ENCODE measurements around the gene DLG2.
"Not testable (repeated sequence)": the region's sequence is repeated elsewhere in the genome, so short reads cannot be mapped to it uniquely, and the experiment has no call there.

Gene DLG2

DNA sequence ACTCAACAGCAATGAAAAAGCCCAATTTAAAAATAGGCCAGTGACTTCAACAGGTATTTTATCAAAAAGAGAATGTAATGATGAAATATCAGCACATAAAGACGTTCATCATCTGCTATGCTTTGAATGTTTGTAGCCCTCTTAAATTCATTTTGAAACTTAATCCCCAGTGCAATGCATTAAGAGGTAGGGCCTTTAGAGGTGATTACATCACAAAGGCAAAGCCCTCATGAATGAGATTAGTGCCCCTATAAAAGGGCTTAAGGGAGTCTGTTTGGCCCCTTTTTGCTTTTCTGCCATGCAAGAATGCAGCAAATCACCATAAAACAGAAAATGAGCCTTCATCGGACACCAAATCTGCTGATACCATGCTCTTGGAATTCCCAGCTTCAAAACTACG, 637.0 kb downstream of the DLG2 start:
- no peak for DNase-seq (ENCODE audit: low read depth)

DNA sequence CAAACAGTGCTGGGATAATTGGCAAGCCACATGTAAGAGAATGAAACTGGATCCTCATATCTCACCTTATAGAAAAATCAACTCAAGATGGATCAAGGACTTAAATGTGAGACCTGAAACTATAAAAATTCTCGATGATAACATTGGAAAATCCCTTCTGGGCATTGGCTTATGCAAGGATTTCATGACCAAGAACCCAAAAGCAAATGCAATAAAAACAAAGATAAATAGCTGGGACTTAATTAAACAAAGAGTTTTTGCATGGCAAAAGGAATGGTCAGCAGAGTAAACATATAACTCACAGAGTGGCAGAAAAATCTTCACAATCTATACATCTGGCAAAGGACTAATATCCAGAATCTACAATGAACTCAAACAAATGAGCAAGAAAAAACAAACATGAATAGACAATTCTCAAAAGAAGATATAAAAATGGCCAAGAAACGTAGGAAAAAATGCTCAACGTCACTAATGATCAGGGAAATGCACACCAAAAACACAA, 639.4 kb downstream of the DLG2 start:
- not testable (repeated sequence) for DNase-seq (ENCODE audit: low read depth)

DNA sequence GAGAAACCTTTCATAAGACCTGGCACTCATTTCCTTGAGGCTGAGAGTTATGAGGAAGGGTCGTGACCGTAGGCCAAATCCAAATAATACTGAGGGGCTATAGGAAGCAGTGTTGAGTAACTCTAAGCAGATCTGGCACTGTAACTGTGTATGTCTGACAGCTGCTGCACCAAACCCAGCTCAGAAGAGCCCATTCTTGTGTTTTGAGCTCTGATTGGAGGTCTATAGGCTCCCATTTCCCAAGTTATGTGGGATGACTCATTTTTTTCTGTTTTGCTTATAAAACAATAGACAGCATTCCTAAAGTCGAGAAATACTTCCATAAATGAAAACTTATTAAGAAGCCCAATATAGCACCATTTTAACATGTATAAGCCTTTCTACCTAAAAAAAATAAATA, 645.8 kb downstream of the DLG2 start:
- no peak for DNase-seq (ENCODE audit: low read depth)

DNA sequence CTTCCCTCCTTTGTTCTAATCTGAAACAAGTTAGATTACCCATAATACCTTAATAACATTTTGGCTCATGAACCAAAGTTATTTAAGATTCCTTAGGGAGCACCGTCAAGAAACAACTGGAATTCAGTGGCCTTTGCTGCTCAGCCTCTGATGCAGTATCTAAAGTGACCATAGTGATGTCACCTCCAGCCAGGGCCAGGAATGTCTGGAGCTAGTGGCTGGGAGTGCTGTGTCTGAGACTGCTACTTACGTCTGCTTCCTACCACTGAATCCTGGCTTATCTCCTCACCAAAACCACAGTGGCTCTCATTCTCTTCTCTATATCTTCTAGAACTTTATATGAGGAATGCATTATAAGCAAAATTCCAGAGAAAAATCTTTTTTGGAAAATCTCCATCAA, 658.0 kb downstream of the DLG2 start:
- no peak for DNase-seq (ENCODE audit: low read depth)

DNA sequence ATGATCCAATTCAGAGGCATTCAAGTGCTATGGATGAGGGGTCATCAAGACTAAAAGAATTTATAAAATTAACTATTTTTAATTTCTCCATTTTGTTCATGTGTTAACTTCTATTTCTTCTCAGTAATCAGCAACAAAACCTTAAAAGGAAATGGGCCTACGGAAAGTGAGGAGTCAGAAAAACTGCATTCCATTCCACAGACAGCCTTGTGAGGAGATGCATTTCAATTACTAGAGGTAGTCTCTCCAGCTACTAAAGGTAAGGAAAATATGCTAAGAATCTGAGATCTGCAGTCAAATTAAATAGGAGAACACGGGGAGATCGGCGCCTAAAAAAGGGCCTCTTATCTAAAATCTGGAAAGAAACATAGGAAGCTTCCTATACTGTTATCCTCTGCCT, 661.7 kb downstream of the DLG2 start:
- DNase-seq (ENCODE audit: low read depth), result no peak

DNA sequence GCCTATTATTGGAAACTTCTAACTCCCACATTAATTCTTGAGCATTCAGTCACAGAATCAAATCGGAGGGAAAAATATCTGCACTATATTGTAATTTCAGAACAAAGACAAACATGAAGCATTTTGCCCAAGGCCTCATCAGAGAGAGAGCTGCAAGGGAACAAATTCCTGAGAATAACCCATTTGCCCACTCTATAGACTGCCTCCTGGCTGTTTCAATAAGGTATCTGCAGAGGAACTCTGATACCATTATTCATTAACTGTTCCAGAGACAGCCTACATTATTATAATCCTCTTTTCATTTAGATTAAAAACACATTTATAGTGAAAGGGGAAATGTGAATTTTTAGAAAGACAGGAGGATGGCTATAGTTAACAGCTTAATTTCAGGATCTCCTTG, 663.9 kb downstream of the DLG2 start:
- DNase-seq (ENCODE audit: low read depth), result no peak

DNA sequence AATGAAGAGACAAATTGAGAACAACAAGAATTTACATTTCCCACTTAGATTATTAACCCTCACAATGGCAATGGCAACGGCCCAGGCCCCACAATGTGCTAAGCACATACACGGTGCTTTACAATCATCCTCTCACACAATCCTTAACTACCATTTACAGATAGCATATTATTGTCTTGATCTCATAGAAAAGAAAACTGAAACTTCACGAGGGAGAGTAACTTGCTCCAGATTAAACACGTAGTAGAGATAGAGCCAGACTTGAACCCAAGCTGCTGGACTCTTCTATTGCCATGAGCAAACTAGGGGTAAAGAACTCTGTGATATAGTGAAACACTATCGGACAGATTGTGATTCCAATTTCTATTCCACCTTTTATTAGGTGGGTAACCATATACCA, 665.1 kb downstream of the DLG2 start:
- DNase-seq (ENCODE audit: low read depth), result no peak

DNA sequence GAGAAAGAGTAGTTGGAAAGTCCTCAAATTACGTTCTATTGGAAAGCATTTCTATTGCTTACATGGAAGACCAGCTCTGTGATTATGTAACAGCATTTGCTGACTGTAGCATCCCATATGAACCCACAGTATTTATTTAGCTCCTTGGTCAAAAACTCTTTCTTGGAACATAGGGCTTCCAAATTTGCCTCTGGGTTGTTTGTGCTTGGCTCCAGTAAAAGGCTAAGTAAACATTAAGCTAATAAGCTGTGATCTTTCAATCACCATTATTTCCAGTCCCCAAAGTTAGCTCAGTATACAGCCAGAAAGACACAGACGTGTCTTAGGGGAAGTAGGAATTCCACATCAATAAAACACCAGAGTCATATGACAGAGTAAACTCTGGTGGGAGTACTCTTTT, 668.8 kb downstream of the DLG2 start:
- no peak for DNase-seq (ENCODE audit: low read depth)

DNA sequence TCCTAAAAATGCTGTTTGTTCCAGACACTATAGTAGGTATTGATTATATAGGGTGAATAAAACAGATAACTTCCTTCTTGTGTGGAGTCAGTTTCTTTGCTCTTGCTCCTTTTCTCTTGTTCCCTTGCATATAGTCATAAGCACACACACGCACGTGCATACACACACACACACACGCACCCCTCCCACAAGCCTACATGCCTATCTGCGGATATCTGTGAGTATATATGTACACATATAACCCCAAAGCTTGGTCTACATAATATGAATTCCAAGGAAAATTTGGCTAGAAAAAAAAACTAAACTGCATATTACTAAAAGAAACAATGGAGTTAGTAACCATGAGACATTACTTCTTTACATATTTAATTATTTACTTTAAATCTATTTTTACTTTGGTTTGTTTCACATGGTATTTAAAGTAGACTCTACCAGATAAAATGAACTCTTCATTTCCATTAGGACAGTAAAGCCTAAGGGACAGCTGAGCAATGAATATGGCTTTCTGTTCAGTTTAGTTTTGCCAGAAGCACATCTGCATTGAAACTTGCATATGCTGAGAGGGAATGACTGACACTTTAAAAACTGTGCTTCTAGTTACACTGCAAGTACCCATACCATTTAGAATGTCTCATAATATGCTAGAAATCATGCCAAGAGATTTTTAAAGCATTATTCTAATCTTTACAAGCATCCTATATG, 676.4 kb downstream of the DLG2 start:
- DNase-seq (ENCODE audit: low read depth), result no peak

DNA sequence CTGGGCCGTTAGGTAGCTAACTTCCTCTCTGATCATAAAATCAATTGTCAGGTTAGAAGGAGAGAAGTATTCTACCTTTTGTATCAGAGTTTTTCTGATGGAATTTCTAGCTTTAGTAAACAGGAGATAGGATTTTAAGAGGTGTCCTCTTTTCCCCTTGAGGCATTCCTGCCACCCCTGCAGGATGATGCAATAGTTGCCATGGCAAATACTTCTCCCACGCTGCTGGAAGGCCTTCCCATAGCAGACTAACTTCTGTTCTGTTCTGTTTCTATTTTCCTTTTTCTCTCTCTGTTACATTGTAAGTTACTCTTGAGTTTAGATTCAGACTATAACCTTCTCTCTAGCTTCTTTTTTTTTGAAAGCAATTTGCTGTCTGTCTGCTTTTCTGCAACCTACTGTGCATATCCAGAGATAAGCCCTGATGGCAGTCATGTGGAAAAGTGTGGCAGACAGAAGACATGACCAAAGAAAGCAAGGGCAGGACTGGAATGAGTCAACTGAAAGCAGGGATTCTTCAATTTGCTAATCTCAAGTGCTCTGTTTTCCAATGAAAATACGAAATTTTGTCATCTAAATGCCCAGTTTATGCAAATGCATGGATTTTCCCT, 679.1 kb downstream of the DLG2 start:
- DNase-seq (ENCODE audit: low read depth), result no peak

DNA sequence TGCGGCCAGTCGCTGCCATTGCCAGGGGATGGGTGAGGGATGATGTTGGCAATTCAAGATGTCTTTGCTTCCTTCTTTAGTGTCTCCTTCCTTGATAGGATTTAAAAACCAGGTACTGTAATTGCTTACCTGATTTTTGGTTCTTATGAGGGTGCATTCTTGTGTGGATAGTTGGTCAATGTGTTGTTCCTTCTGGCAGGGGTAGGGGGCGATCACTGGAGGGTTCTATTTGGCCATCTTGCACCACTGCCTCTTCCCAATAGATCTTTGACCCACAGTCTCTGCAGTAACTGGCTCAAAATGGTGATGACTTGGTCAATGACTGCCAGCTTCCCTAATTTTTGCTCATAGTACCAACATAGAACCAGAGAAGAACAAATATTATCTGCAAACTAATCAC, 680.1 kb downstream of the DLG2 start:
- no peak for DNase-seq (ENCODE audit: low read depth)

DNA sequence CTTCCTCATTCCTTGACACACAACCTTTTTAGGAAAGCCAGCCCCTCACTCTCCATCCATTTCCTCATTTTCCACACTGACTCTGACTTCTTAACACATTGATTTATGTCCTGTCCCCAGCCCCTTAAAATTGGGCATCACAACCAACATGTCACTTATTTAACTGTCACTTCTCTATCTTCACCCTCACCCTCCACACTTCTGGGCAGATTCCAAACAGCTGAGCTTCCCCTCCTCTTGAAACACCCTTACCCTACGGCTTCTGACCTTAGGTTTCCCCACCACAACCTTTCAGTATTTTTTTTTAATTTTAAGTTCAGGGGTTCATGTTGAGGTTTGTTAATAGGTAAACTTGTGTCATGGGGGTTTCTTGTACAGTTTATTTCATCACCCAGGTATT, 696.3 kb downstream of the DLG2 start:
- no peak for DNase-seq (ENCODE audit: low read depth)

DNA sequence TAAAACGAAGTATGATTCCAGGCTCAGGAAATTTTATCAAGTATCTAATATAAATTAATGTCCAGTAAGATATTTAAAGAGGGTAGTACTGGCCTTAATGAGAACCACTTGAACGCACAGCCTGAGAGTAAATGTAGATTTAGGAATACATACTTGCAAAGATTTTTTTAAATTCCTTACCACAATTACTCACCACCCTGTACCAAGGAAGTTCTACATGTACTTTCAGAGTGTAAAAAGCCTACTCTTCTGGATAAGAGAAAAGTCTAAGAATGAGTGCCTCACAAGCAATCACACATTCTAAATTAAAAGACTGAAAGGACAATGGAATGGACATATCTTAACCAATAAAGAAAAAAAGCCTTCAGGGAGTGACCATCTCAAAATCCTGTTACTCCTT, 697.4 kb downstream of the DLG2 start:
- DNase-seq (ENCODE audit: low read depth), result no peak

DNA sequence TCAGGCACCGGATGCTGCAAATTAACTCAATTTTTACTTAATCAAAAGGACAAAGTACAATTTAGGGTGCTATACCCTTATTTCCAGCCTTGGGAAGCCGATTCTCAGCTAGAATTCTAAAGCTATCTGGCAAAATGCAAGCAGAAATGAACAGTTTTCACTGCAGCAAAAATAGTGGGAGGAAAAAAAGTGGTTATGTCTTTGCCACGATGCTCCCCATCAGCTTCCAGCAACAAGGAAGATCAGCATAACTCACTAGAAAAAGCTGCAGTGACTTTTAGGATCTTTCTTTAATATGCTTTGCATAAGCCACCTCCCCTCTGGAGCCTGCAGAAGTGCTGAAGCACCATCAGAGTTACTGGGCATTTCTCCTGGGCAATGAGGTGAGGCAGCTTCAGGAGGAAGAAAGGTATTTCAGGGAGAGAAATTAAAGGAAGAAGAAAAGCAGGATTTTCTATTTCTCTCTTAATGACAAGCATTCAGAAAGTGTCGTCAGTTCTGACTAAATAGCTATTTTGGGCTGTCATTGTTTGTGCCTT, 702.9 kb downstream of the DLG2 start:
- no peak for DNase-seq (ENCODE audit: low read depth)

DNA sequence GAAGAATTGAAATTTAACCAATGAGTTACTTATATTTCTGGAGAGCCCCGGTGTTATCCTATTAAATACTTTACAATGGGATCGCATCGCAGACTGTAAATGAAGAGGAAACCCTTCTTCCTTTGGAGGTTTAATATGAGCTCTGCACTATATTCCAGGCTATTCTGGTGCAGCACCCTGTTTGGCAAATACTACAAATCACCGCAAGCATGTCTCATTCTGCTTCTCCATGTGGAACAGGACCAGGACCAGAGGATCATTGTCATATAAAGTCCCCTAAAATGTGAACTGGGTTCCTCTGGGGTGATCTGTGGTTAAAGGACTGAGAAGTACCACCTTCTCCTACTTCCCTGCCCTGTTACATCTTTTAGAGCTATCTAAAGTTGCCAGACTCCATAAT, 703.7 kb downstream of the DLG2 start:
- DNase-seq (ENCODE audit: low read depth), result no peak

DNA sequence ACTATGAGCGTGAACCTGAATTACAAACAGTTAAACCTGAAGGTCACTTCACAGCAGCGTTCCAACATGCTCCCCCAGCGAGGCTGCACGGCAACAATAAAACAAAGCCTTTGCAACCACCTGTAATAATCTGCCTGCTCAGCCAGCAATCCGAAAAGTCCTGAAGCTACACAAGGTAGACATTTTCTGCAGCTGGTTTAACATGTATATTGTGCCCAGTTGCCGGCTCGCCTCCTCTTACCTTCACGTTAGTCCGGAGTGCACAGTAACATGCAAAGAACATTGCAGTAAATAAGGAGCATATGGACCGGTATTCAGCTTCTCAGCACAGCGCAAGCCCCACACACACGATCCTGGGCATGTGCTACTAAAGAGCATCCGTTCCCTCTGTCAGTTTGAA, 704.3 kb downstream of the DLG2 start:
- no peak for DNase-seq (ENCODE audit: low read depth)

DNA sequence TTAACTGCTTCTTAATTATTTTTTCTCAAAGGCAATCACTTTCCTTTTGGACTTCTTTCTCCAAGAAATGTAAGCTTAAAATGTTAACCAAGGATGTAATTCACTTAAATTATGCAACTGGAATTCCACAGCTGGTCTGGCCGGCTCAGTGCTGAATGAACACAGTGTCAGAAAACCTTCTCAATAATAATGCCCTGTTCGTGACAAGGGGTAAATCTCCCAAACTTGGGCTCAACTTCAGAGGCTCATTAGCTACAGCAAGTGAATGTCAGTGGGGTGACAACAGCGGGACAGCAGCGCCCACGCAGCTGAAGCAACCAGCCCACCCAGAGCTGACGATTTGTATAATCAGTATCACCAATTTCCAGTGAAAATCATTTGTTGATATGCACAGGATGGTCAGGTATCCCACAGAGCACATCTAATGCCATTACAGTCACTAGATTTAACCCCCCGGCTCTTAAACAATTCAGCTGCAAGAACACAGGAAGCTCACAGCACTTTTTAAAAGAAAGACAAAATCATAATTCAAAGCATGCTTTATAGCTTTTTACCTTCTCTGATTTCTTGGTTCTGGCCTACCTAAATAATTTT, 704.8 kb downstream of the DLG2 start:
- no peak for DNase-seq (ENCODE audit: low read depth)

DNA sequence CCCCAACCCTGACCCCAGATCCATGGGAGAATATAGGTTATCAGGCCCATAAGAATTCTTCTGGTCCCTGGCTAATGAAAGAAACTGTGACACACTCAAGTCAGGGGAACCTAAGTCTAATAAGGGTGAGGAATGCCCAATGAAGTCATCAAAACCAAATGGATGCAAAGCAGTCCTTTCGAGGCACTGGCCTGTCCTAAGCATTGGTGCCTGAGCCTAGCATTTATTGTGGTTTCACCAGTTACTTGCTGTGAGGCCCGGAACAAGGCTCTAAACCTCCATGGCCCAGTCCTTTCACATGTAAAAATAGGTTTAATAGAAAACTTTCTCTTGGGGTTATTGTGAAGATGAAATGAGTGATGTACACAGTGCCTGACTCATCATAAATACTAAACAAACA, 712.6 kb downstream of the DLG2 start:
- DNase-seq (ENCODE audit: low read depth), result no peak

DNA sequence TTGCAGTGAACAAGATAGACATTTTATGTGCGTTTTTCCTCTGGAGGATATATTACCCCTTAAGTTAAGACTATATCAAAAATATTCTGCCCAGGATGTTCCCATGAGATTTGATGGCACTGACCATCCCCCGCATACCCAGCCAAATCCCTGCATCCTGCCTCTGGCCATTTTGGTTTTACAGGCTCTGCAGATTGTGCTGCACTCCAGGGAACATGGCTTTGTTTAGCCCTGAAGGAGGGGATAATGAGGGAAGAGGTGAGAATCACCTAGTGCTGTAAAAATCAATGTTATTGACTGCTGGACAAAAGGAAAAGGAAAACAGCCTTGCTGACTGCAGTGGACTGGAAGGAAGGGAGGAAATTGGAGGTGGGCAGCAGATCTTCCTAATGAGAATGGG, 717.4 kb downstream of the DLG2 start:
- no peak for DNase-seq (ENCODE audit: low read depth)

DNA sequence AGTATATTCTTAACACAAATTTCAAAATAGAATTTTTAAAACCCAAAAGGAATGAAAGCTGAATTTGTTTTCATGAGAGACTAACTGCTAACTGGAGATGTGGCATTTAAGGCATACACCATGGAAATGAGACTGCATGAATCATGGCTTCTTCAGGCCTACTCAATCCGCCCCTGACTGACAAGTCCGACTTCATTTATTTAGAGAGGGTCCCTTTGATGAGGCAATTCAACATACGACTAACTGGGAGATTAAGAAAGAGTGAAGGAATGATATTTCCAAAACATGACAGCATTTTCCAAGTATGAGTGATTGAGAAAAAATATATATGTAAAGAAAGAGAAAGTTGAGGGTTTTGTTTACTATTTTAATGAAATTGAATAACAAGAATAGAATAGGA, 720.1 kb downstream of the DLG2 start:
- DNase-seq (ENCODE audit: low read depth), result no peak

DNA sequence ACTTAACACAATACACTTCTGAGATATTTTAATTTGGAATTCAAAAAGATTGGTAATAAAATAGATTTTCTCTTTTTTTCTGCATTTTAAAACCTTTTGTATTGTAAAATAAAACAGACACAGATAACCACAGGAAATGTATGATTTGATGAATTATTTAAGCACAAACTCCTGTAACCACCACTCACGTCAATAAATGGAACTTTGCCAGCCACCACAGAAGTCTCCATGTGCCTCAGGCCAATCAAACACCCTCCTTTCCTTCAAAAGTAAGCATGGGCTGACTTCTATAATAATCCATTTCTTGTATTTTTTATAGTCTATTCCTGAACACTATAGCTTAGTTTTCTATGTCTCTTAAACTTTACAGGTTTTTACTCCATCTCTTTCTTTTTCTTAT, 721.7 kb downstream of the DLG2 start:
- no peak for DNase-seq (ENCODE audit: low read depth)

DNA sequence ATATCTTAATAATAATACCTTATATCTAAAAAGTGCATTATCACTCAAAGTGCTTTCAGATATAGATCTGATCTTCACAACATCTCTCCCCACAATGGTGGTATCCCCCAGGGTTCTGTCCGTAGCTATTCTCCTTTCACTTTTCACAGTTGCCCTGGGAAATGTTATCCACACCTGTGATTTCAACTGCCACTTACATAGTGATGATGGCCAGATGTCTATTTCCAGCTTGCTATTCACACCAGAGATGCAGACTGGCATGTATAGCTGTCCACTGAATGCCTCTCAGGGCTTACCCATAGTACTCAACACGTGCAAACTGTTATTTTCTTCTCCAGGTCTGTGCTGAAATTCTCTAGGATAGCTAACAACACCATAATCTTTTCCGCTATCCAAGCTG, 724.7 kb downstream of the DLG2 start:
- DNase-seq (ENCODE audit: low read depth), result no peak

DNA sequence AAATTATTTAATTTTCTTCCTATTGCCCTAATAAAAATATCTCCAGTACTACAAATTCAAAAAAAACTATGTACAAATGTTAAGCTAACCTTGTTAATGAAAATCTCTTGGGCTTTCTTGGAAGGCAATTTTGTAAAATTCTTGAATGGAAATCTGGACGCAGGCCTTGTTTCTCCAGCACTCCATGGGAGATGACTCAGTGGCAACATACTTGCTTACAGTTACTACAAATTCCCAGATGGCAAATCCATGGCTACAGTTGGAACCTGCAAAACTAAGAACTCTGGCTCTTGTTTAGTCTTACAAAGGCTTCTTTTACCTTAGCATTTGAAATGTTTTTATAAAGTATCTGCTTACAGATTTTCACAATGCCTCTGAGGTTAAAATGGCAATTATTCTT, 725.2 kb downstream of the DLG2 start:
- no peak for DNase-seq (ENCODE audit: low read depth)
